Measurements from ENCODE around the gene DIAPH2. TPM values are rescaled to one million over a fixed set of nuclear protein-coding genes. Genes with fewer than 3 reads are reported as not detected.

The DIAPH2 gene
- total RNA-seq, 2 donors from 2014 or later, result 21.5 to 51.8 TPM

GRCh38 chrX:96820935-96821334 is 136.3 kb downstream of the DIAPH2 start:
- H3K4me3 Mint-ChIP-seq, result no peak overlapping the region
- WGBS, 2 experiments (ENCODE audit: insufficient coverage in 1 of 2, insufficient read length in 1 of 2), result 75 to 100% methylated on average over 1 to 2 of the region's 2 CpGs

DNA sequence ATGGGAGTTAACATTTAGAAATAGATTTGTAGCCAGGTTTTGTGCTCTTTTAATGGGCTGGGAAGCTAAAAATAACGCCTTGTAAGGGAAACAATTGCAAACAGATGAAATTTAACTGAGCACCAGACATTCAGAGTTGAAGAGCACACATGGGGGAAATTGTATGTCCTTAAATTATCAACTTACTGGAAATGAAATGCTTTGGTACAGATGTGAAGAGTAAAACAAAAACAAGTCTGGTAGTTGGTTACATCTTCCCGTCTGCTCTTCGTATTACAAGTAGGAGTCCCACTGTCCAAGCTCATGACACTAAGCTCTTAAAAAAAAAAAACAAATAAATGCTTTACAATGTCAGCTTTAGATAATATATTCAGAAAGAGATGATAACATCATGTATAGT is 139.5 kb downstream of the DIAPH2 start:
- Mint-ChIP-seq H3K27me3 (ENCODE audit: insufficient read depth) (no peaks in the 10 kb centered on the region), H3K4me3 (no peak overlapping the region), H3K9me3 (no peaks in the 10 kb centered on the region), H3K4me1 (peaks cover 26% of the 10 kb centered on the region), H3K27ac (no peak overlapping the region), H3K36me3 (ENCODE audit: low read depth) (no peaks in the 10 kb centered on the region)
- Histone ChIP-seq H3K4me3 (ENCODE audit: low read length) (no peak overlapping the region), H3K9ac (ENCODE audit: extremely low read depth, low read length, poor library complexity, severe bottlenecking) (no peak overlapping the region), H3K27me3 (ENCODE audit: control insufficient read depth, insufficient read depth, low read length, poor library complexity, severe bottlenecking) (no peaks in the 10 kb centered on the region), H3K4me1 (ENCODE audit: control insufficient read depth, insufficient read depth, low read length) (no peaks in the 10 kb centered on the region), H3K27ac (ENCODE audit: low read depth, low read length) (no peak overlapping the region), H3K36me3 (ENCODE audit: control insufficient read depth, insufficient read depth, low read length) (no peaks in the 10 kb centered on the region), H3K9me3 (ENCODE audit: control insufficient read depth, low read length) (no peaks in the 10 kb centered on the region)
- WGBS, 2 experiments (ENCODE audit: insufficient coverage in 1 of 2, insufficient read length in 1 of 2), result 100% methylated on average over 1 to 2 of the region's 3 CpGs
- DNase-seq, result no peak
- TF ChIP-seq, protein P1, sequence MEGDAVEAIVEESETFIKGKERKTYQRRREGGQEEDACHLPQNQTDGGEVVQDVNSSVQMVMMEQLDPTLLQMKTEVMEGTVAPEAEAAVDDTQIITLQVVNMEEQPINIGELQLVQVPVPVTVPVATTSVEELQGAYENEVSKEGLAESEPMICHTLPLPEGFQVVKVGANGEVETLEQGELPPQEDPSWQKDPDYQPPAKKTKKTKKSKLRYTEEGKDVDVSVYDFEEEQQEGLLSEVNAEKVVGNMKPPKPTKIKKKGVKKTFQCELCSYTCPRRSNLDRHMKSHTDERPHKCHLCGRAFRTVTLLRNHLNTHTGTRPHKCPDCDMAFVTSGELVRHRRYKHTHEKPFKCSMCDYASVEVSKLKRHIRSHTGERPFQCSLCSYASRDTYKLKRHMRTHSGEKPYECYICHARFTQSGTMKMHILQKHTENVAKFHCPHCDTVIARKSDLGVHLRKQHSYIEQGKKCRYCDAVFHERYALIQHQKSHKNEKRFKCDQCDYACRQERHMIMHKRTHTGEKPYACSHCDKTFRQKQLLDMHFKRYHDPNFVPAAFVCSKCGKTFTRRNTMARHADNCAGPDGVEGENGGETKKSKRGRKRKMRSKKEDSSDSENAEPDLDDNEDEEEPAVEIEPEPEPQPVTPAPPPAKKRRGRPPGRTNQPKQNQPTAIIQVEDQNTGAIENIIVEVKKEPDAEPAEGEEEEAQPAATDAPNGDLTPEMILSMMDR (conservative IDR thresholded peaks at IDR 0.05), result no peak

More at GRCh38 chrX:96820935-96821334, 136.3 kb downstream of the DIAPH2 start:
- no peaks in the 10 kb centered on the region for H3K27me3 ChIP-seq (ENCODE audit: control insufficient read depth, insufficient read depth, low read length, poor library complexity, severe bottlenecking)
- H3K9me3 ChIP-seq (ENCODE audit: control insufficient read depth, low read length), result no peaks in the 10 kb centered on the region
- H3K36me3 ChIP-seq (ENCODE audit: control insufficient read depth, insufficient read depth, low read length), result no peaks in the 10 kb centered on the region
- no peak overlapping the region for H3K9ac ChIP-seq (ENCODE audit: extremely low read depth, low read length, poor library complexity, severe bottlenecking)
- no peak for DNase-seq
- H3K27ac ChIP-seq (ENCODE audit: low read depth, low read length), result no peak overlapping the region
- Mint-ChIP-seq H3K27me3 (ENCODE audit: insufficient read depth) (no peaks in the 10 kb centered on the region), H3K9me3 (peaks cover 7% of the 10 kb centered on the region), H3K36me3 (ENCODE audit: low read depth) (peaks cover 14% of the 10 kb centered on the region), H3K27ac (no peak overlapping the region), H3K4me1 (peaks cover 26% of the 10 kb centered on the region)
- TF ChIP-seq, protein P1 (conservative IDR thresholded peaks at IDR 0.05), result no peak
- H3K4me3 ChIP-seq (ENCODE audit: low read length), result no peak overlapping the region
- H3K4me1 ChIP-seq (ENCODE audit: control insufficient read depth, insufficient read depth, low read length), result no peaks in the 10 kb centered on the region

- no peak overlapping the region for H3K9ac ChIP-seq (ENCODE audit: extremely low read depth, low read length, poor library complexity, severe bottlenecking)
- Mint-ChIP-seq H3K36me3 (ENCODE audit: low read depth) (no peaks in the 10 kb centered on the region), H3K4me1 (peaks cover 19% of the 10 kb centered on the region), H3K27me3 (ENCODE audit: insufficient read depth) (no peaks in the 10 kb centered on the region), H3K4me3 (no peak overlapping the region), H3K27ac (no peak overlapping the region), H3K9me3 (no peaks in the 10 kb centered on the region)
- H3K36me3 ChIP-seq (ENCODE audit: control insufficient read depth, insufficient read depth, low read length), result no peaks in the 10 kb centered on the region
- DNase-seq, result no peak
- H3K4me3 ChIP-seq (ENCODE audit: low read length), result no peak overlapping the region
- no peak overlapping the region for H3K27ac ChIP-seq (ENCODE audit: low read depth, low read length)
- H3K4me1 ChIP-seq (ENCODE audit: control insufficient read depth, insufficient read depth, low read length), result peaks cover 4% of the 10 kb centered on the region
- 100% methylated on average over 1 of the region's 2 CpGs; no CpG with 5 or more reads in 1 of the 2 experiments for WGBS, 2 experiments (ENCODE audit: insufficient coverage in 1 of 2, insufficient read length in 1 of 2)
- TF ChIP-seq, protein P1 (conservative IDR thresholded peaks at IDR 0.05), result no peak
- H3K9me3 ChIP-seq (ENCODE audit: control insufficient read depth, low read length), result no peaks in the 10 kb centered on the region
- H3K27me3 ChIP-seq (ENCODE audit: control insufficient read depth, insufficient read depth, low read length, poor library complexity, severe bottlenecking), result no peaks in the 10 kb centered on the region
Observed at GRCh38 chrX:96833333-96833732, 148.7 kb downstream of the DIAPH2 start.
